KOPT-K1 (cell line): ENCODE results near the gene WWTR1.

ENCODE experiments used
- H3K27ac ChIP-seq: fragments of 200-600 bp; sonication (generic); 2 replicates; pipeline ENCODE4 v1.5.1; 2016; ENCODE audit warnings: antibody characterized with exemption, mild to moderate bottlenecking, low read depth, low read length; ENCODE audit not compliant: poor library complexity, severe bottlenecking
- H3K36me3 ChIP-seq: fragments of 200-600 bp; sonication (generic); 2 replicates; pipeline ENCODE4 v1.5.1; 2017; ENCODE audit warnings: antibody characterized with exemption, mild to moderate bottlenecking, low read length, moderate library complexity; ENCODE audit not compliant: insufficient read depth
- H3K9me3 ChIP-seq: fragments of 200-600 bp; sonication (generic); 2 replicates; pipeline ENCODE4 v1.5.1; 2017; ENCODE audit warnings: antibody characterized with exemption, low read length, mild to moderate bottlenecking; ENCODE audit not compliant: insufficient read depth, poor library complexity, severe bottlenecking

Gene WWTR1

GRCh38 chr3:149532489-149533180 lies 125.2 kb downstream of the WWTR1 start:
- Histone ChIP-seq H3K27ac (no peak overlapping the region), H3K36me3 (no peaks in the 10 kb centered on the region)

GRCh38 chr3:149529099-149529498 lies 128.7 kb downstream of the WWTR1 start:
- Histone ChIP-seq H3K27ac (no peak overlapping the region), H3K9me3 (no peaks in the 10 kb centered on the region), H3K36me3 (no peaks in the 10 kb centered on the region)

More at GRCh38 chr3:149532489-149533180, 125.2 kb downstream of the WWTR1 start:
- no peaks in the 10 kb centered on the region for H3K9me3 ChIP-seq

- no peaks in the 10 kb centered on the region for H3K9me3 ChIP-seq
- H3K36me3 ChIP-seq = no peaks in the 10 kb centered on the region
- H3K27ac ChIP-seq = no peak overlapping the region
These were observed 129.5 kb downstream of the WWTR1 start for GRCh38 chr3:149528340-149528650.

GRCh38 chr3:149527531-149528339 lies 130.1 kb downstream of the WWTR1 start:
- H3K36me3 ChIP-seq = no peaks in the 10 kb centered on the region
- H3K27ac ChIP-seq = no peak overlapping the region

GRCh38 chr3:149523512-149524299 lies 134.1 kb downstream of the WWTR1 start:
- Histone ChIP-seq H3K9me3 (no peaks in the 10 kb centered on the region), H3K36me3 (no peaks in the 10 kb centered on the region), H3K27ac (no peak overlapping the region)

More at GRCh38 chr3:149527531-149528339, 130.1 kb downstream of the WWTR1 start:
- H3K9me3 ChIP-seq = no peaks in the 10 kb centered on the region

GRCh38 chr3:149519912-149520311 lies 137.9 kb downstream of the WWTR1 start:
- Histone ChIP-seq H3K9me3 (no peaks in the 10 kb centered on the region), H3K36me3 (no peaks in the 10 kb centered on the region), H3K27ac (no peak overlapping the region)

- Histone ChIP-seq H3K36me3 (no peaks in the 10 kb centered on the region), H3K27ac (no peak overlapping the region), H3K9me3 (no peaks in the 10 kb centered on the region)
These were observed 140.9 kb downstream of the WWTR1 start for GRCh38 chr3:149516920-149517319.

GRCh38 chr3:149515249-149515648 lies 142.6 kb downstream of the WWTR1 start:
- Histone ChIP-seq H3K9me3 (no peaks in the 10 kb centered on the region), H3K36me3 (no peaks in the 10 kb centered on the region), H3K27ac (no peak overlapping the region)

- Histone ChIP-seq H3K9me3 (no peaks in the 10 kb centered on the region), H3K27ac (no peak overlapping the region), H3K36me3 (no peaks in the 10 kb centered on the region)
These were observed 143.4 kb downstream of the WWTR1 start for GRCh38 chr3:149514471-149514870.

GRCh38 chr3:149512073-149512782 lies 145.6 kb downstream of the WWTR1 start:
- Histone ChIP-seq H3K9me3 (no peaks in the 10 kb centered on the region), H3K27ac (no peak overlapping the region), H3K36me3 (no peaks in the 10 kb centered on the region)

GRCh38 chr3:149511040-149511626 lies 146.7 kb downstream of the WWTR1 start:
- no peak overlapping the region for H3K27ac ChIP-seq
- H3K36me3 ChIP-seq = no peaks in the 10 kb centered on the region
- no peaks in the 10 kb centered on the region for H3K9me3 ChIP-seq

GRCh38 chr3:149510480-149510879 lies 147.3 kb downstream of the WWTR1 start:
- Histone ChIP-seq H3K9me3 (no peaks in the 10 kb centered on the region), H3K36me3 (no peaks in the 10 kb centered on the region), H3K27ac (no peak overlapping the region)

- Histone ChIP-seq H3K27ac (no peak overlapping the region), H3K36me3 (no peaks in the 10 kb centered on the region), H3K9me3 (no peaks in the 10 kb centered on the region)
These were observed 148.3 kb downstream of the WWTR1 start for GRCh38 chr3:149509526-149509925.

GRCh38 chr3:149507491-149508324 lies 150.1 kb downstream of the WWTR1 start:
- Histone ChIP-seq H3K36me3 (no peaks in the 10 kb centered on the region), H3K9me3 (no peaks in the 10 kb centered on the region), H3K27ac (no peak overlapping the region)
